ENCODE data around the gene UTS2B.

GRCh38 chr3:191358929-191359328 is 28.6 kb upstream of the UTS2B start:
- TF ChIP-seq POLR2A (IDR thresholded peaks at IDR 0.05) (no peak), CTCF (IDR thresholded peaks at IDR 0.05) (no peak)
